WTC11 (cell line): Measurements from ENCODE around the gene ERVW-1. TPM values are rescaled to one million over a fixed set of nuclear protein-coding genes. Genes with fewer than 3 reads are reported as not detected.

Experiments used
- ATAC-seq: fragments of 200-7000 bp; cut with Tn5 transposase; 2 replicates; pipeline ENCODE4 v1.10.0; 2021; ENCODE audit warnings: mild to moderate bottlenecking, moderate library complexity
- CTCF ChIA-PET: fragments of 300-600 bp; sonication (Branson Sonifier 250); formaldehyde crosslinking; loops from one replicate; lab custom pipeline; 2021; ENCODE audit warnings: antibody characterized with exemption; lab: Charles Lee
- POLR2A ChIA-PET: fragments of 350-600 bp; sonication (Branson Sonifier 250); formaldehyde crosslinking; loops from one replicate; lab custom pipeline; 2021; ENCODE audit warnings: antibody characterized with exemption; lab: Charles Lee
- DNase-seq: peaks from one replicate; pipeline ENCODE4 v3.0.0; 2021; ENCODE audit warnings: low spot score
- H3K27ac Mint-ChIP-seq: 2 replicates; pipeline ENCODE4 v1.8.0; 2021; ENCODE audit warnings: mixed read lengths
- H3K27me3 Mint-ChIP-seq: 2 replicates; pipeline ENCODE4 v1.8.0; 2021; ENCODE audit warnings: low read depth, mild to moderate bottlenecking, moderate library complexity, mixed read lengths
- H3K36me3 Mint-ChIP-seq: 2 replicates; pipeline ENCODE4 v1.8.0; 2021; ENCODE audit warnings: mixed read lengths
- H3K4me1 Mint-ChIP-seq: 2 replicates; pipeline ENCODE4 v1.8.0; 2022; ENCODE audit warnings: mixed read lengths
- H3K4me3 Mint-ChIP-seq: 2 replicates; pipeline ENCODE4 v1.8.0; 2021; ENCODE audit warnings: mild to moderate bottlenecking, moderate library complexity, mixed read lengths
- H3K9me3 Mint-ChIP-seq: 2 replicates; pipeline ENCODE4 v1.8.0; 2021; ENCODE audit warnings: mixed read lengths
- CREM ChIP-seq: sonication (generic); formaldehyde crosslinking; IDR thresholded peaks from 2 replicates; pipeline ENCODE4 v1.8.1; 2022; ENCODE audit warnings: mild to moderate bottlenecking, missing genetic modification reagents, moderate library complexity
- JUN ChIP-seq: sonication (generic); formaldehyde crosslinking; IDR thresholded peaks from 2 replicates; pipeline ENCODE4 v1.8.0; 2023; ENCODE audit warnings: mild to moderate bottlenecking, missing genetic modification reagents
- KAT7 ChIP-seq: sonication (generic); formaldehyde crosslinking; IDR thresholded peaks from 2 replicates; pipeline ENCODE4 v1.8.1; 2023; ENCODE audit warnings: missing genetic modification reagents, mild to moderate bottlenecking, borderline replicate concordance
- MXD4 ChIP-seq: fragments of 250-450 bp; sonication (Bioruptor Pico); IDR thresholded peaks from 2 replicates; pipeline ENCODE4 v1.8.0; 2021; ENCODE audit warnings: mild to moderate bottlenecking, moderate library complexity, borderline replicate concordance
- MYBL2 ChIP-seq: sonication (generic); formaldehyde crosslinking; IDR thresholded peaks from 2 replicates; pipeline ENCODE4 v1.8.1; 2023; ENCODE audit warnings: mild to moderate bottlenecking, moderate library complexity, missing genetic modification reagents
- NR2C2 ChIP-seq: sonication (generic); formaldehyde crosslinking; IDR thresholded peaks from 2 replicates; pipeline ENCODE4 v1.8.0; 2022; ENCODE audit warnings: mild to moderate bottlenecking, missing genetic modification reagents
- NR3C1 ChIP-seq: sonication (generic); formaldehyde crosslinking; conservative IDR thresholded peaks from 2 replicates; pipeline ENCODE4 v1.8.1; 2023; ENCODE audit warnings: low read depth, mild to moderate bottlenecking, missing genetic modification reagents
- PRRX2 ChIP-seq: fragments of 250-450 bp; sonication (Bioruptor Pico); IDR thresholded peaks from 2 replicates; pipeline ENCODE4 v1.8.0; 2021; ENCODE audit warnings: mild to moderate bottlenecking
- SMAD3 ChIP-seq: sonication (generic); formaldehyde crosslinking; IDR thresholded peaks from 2 replicates; pipeline ENCODE4 v1.8.0; 2022; ENCODE audit warnings: missing genetic modification reagents, mild to moderate bottlenecking, borderline replicate concordance
- SMAD4 ChIP-seq: sonication (generic); formaldehyde crosslinking; IDR thresholded peaks from 2 replicates; pipeline ENCODE4 v1.8.0; 2022; ENCODE audit warnings: mild to moderate bottlenecking, missing genetic modification reagents
- SP1 ChIP-seq: sonication (generic); formaldehyde crosslinking; conservative IDR thresholded peaks from 2 replicates; pipeline ENCODE4 v1.8.1; 2022; ENCODE audit warnings: missing genetic modification reagents
- USF2 ChIP-seq: sonication (generic); formaldehyde crosslinking; IDR thresholded peaks from 2 replicates; pipeline ENCODE4 v1.8.1; 2023; ENCODE audit warnings: mild to moderate bottlenecking, missing genetic modification reagents, moderate library complexity
- ZBTB43 ChIP-seq: sonication (generic); formaldehyde crosslinking; IDR thresholded peaks from 2 replicates; pipeline ENCODE4 v1.8.1; 2023; ENCODE audit warnings: mild to moderate bottlenecking, missing genetic modification reagents
- ZNF138 ChIP-seq: sonication (generic); formaldehyde crosslinking; conservative IDR thresholded peaks from 2 replicates; pipeline ENCODE4 v1.8.1; 2022; ENCODE audit warnings: mild to moderate bottlenecking, moderate library complexity, missing genetic modification reagents
- ZNF263 ChIP-seq: sonication (generic); formaldehyde crosslinking; IDR thresholded peaks from 2 replicates; pipeline ENCODE4 v1.8.1; 2022; ENCODE audit warnings: low read depth, mild to moderate bottlenecking, moderate library complexity, missing genetic modification reagents
- total RNA-seq: library from RNA; stranded (reverse); gene quantifications from 3 replicates; pipeline ENCODE4 v1.2.3, GENCODE V29; 2021
- TF ChIP-seq, protein P1 (sequence below): fragments of 250-450 bp; sonication (Bioruptor Pico); IDR thresholded peaks from 2 replicates; pipeline ENCODE4 v1.9.0; 2021; ENCODE audit warnings: mild to moderate bottlenecking, borderline replicate concordance
- TF ChIP-seq, protein P2 (sequence below): sonication (generic); formaldehyde crosslinking; IDR thresholded peaks from 2 replicates; pipeline ENCODE4 v1.8.0; 2022; ENCODE audit warnings: mild to moderate bottlenecking, missing genetic modification reagents

ERVW-1 gene
- total RNA-seq, 1 experiment from 2014 or later, result 0.07 TPM

DNA sequence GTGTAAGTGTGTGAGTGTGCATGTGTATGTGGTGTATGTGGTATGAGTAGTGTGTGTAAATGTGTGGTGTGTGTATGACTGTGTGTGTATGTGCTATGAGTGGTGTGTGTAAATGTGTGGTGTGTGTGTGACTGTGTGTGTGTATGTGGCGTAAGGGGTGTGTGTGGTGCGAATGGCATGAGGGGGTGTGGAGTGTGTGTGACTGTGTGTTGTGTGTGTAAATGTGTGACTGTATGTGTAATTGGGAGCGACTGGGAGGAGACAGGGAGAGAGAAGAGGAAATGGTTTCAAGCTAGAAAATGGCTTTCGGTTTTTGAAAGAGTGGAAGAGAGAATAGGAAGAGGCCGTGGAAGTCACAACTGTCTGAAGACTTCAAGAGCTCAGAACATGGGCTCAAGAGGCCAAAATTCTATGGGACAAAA lies 54.0 kb downstream of the ERVW-1 start (continued):
- TF ChIP-seq, protein P1, sequence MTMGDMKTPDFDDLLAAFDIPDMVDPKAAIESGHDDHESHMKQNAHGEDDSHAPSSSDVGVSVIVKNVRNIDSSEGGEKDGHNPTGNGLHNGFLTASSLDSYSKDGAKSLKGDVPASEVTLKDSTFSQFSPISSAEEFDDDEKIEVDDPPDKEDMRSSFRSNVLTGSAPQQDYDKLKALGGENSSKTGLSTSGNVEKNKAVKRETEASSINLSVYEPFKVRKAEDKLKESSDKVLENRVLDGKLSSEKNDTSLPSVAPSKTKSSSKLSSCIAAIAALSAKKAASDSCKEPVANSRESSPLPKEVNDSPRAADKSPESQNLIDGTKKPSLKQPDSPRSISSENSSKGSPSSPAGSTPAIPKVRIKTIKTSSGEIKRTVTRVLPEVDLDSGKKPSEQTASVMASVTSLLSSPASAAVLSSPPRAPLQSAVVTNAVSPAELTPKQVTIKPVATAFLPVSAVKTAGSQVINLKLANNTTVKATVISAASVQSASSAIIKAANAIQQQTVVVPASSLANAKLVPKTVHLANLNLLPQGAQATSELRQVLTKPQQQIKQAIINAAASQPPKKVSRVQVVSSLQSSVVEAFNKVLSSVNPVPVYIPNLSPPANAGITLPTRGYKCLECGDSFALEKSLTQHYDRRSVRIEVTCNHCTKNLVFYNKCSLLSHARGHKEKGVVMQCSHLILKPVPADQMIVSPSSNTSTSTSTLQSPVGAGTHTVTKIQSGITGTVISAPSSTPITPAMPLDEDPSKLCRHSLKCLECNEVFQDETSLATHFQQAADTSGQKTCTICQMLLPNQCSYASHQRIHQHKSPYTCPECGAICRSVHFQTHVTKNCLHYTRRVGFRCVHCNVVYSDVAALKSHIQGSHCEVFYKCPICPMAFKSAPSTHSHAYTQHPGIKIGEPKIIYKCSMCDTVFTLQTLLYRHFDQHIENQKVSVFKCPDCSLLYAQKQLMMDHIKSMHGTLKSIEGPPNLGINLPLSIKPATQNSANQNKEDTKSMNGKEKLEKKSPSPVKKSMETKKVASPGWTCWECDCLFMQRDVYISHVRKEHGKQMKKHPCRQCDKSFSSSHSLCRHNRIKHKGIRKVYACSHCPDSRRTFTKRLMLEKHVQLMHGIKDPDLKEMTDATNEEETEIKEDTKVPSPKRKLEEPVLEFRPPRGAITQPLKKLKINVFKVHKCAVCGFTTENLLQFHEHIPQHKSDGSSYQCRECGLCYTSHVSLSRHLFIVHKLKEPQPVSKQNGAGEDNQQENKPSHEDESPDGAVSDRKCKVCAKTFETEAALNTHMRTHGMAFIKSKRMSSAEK (CRISPR knock-in tag), result no peak
- no peak for TF ChIP-seq MXD4 (CRISPR knock-in tag)
- no peak for TF ChIP-seq NR3C1 (CRISPR knock-in tag)

DNA sequence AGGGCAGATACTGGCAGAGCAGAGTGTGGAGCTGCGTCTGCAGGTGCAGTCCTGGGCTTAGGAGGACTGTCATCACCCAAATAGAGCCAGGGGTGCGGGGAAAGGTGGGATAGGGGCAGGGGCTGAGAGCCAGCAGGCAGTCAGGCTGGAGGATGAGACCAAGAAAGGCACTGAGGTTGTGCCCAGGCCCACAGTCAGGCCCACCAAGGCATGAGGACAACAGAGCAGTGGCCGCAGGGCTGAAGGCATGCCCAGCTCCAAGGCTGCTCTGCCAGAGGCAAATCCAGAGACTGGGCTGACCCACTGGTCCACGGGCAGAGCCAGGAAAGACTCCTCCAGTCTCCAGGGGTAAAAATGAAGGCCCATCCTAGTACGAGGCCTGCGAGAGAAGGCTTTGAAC lies 54.8 kb downstream of the ERVW-1 start:
- ATAC-seq (no peak), DNase-seq (no peak)
- Mint-ChIP-seq H3K4me3 (no peak overlapping the region), H3K4me1 (peaks cover 24% of the 10 kb centered on the region), H3K9me3 (no peaks in the 10 kb centered on the region), H3K27ac (no peak overlapping the region), H3K27me3 (no peaks in the 10 kb centered on the region; the same call in none of the 2 replicates), H3K36me3 (no peaks in the 10 kb centered on the region)
- ChIA-PET CTCF (interaction anchor here (7.4 kb wide), 1 partner anchor 23 kb away, joined by 177 read pairs; the partner anchor contains the start of gene GATAD1), POLR2A (no interaction called here)
- TF ChIP-seq ZBTB43 (no peak), USF2 (CRISPR knock-in tag) (no peak), SMAD3 (CRISPR knock-in tag) (no peak), SMAD4 (CRISPR knock-in tag) (no peak)

DNA sequence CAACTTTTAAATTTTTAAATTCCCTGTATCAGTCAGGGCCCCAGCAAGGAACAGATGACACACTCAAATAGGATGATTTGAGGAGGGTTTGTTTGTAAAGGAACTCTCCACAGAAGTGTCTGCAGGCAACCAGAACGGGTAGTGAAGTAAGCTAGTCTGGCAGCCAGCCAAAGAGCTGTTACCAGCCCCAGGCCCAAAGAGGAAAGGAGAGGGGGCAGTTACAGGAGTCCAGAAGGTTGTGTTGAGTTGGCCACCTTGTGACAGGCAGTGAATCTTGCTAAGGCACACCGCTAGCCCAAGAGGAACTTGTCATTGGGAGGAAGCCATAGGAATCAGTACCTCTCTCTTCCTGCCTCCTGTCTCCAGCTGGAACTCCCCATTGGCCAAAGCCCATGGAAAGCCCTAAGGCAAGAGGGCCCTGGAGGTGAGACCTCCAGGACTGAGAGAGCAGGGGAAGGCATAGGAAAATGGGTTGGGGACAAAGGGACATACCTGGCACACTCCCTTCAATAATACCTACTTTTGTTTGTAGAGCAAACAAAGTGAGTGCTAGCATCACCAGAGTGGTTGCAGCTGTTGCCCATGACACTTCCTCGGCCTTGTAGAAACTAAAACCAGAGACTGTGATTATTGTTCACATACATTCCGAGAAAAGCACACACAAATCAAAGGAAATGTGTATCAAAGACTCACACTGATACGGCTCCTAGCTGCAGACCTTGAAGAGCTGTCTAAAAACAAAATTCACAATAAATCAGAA lies 55.9 kb downstream of the ERVW-1 start:
- TF ChIP-seq PRRX2 (CRISPR knock-in tag) (no peak), NR2C2 (CRISPR knock-in tag) (no peak), SP1 (CRISPR knock-in tag) (no peak), ZNF138 (no peak), MYBL2 (CRISPR knock-in tag) (no peak), KAT7 (CRISPR knock-in tag) (no peak), JUN (no peak), CREM (CRISPR knock-in tag) (no peak), SMAD4 (CRISPR knock-in tag) (no peak), ZNF263 (CRISPR knock-in tag) (no peak)
- TF ChIP-seq, protein P2, sequence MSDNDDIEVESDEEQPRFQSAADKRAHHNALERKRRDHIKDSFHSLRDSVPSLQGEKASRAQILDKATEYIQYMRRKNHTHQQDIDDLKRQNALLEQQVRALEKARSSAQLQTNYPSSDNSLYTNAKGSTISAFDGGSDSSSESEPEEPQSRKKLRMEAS (CRISPR knock-in tag), result no peak
- no peak for DNase-seq
- Mint-ChIP-seq H3K9me3 (no peaks in the 10 kb centered on the region), H3K36me3 (no peaks in the 10 kb centered on the region), H3K27me3 (no peaks in the 10 kb centered on the region; the same call in none of the 2 replicates), H3K4me3 (no peak overlapping the region), H3K27ac (no peak overlapping the region), H3K4me1 (peaks cover 24% of the 10 kb centered on the region)
- ChIA-PET CTCF (interaction anchor here (2.2 to 7.4 kb wide), 2 partner anchors 24 to 288 kb away, joined by 7 to 177 read pairs; partner anchors contain the start of genes CYP51A1 and GATAD1), POLR2A (no interaction called here)
- no peak for ATAC-seq

Other genes starting within 250 kb of the ERVW-1 start
- 30.7 to 37.8 TPM (median 34.1 TPM) in 3 replicates for gene KRIT1, start 232.0 kb downstream of the ERVW-1 start, total RNA-seq
- 38.5 to 43.4 TPM (median 41.9 TPM) in 3 replicates for gene ANKIB1, start 232.0 kb downstream of the ERVW-1 start, total RNA-seq
- gene GATAD1, start 30.5 kb downstream of the ERVW-1 start, total RNA-seq, result 34.4 to 37.6 TPM (median 36.4 TPM) in 3 replicates
- gene PEX1, start 50.6 kb upstream of the ERVW-1 start, total RNA-seq, result 24.1 to 25.4 TPM (median 24.9 TPM) in 3 replicates
- 8.0 to 8.6 TPM (median 8.4 TPM) in 3 replicates for gene RBM48, start 50.8 kb upstream of the ERVW-1 start, total RNA-seq
- 32.2 to 34.9 TPM (median 32.5 TPM) in 3 replicates for gene FAM133B, start 112.4 kb upstream of the ERVW-1 start, total RNA-seq